OCI-LY7 (cell line): ENCODE results near the gene RNF144A.

Experiments
- EZH2phosphoT487 ChIP-seq: fragments of 200-600 bp; sonication (generic); IDR thresholded peaks from 2 replicates; pipeline ENCODE4 v1.6.1; 2018; ENCODE audit warnings: low read depth, borderline replicate concordance, mild to moderate bottlenecking, mixed run types, antibody characterized with exemption, low read length, moderate library complexity, mixed read lengths
- TF ChIP-seq, protein P1 (sequence below): fragments of 200-600 bp; sonication (generic); conservative IDR thresholded peaks from 2 replicates; pipeline ENCODE4 v1.5.1; 2014; ENCODE audit warnings: mild to moderate bottlenecking, antibody characterized with exemption, low read length, moderate library complexity, mixed read lengths

- TF ChIP-seq, protein P1, sequence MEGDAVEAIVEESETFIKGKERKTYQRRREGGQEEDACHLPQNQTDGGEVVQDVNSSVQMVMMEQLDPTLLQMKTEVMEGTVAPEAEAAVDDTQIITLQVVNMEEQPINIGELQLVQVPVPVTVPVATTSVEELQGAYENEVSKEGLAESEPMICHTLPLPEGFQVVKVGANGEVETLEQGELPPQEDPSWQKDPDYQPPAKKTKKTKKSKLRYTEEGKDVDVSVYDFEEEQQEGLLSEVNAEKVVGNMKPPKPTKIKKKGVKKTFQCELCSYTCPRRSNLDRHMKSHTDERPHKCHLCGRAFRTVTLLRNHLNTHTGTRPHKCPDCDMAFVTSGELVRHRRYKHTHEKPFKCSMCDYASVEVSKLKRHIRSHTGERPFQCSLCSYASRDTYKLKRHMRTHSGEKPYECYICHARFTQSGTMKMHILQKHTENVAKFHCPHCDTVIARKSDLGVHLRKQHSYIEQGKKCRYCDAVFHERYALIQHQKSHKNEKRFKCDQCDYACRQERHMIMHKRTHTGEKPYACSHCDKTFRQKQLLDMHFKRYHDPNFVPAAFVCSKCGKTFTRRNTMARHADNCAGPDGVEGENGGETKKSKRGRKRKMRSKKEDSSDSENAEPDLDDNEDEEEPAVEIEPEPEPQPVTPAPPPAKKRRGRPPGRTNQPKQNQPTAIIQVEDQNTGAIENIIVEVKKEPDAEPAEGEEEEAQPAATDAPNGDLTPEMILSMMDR: no peak
- no peak for TF ChIP-seq EZH2phosphoT487
Observed at GRCh38 chr2:7084601-7085000, 167.4 kb downstream of the RNF144A start.
